ENCODE results near the gene DSC2. TPM values are rescaled to one million over a fixed set of nuclear protein-coding genes. Genes with fewer than 3 reads are reported as not detected.

Gene DSC2
- total and polyA plus RNA-seq, 2 of the 8 experiments (the other 6 are each of a cell fraction or from before 2014, with no cell fraction given), result 4.6 to 39.7 TPM

DNA sequence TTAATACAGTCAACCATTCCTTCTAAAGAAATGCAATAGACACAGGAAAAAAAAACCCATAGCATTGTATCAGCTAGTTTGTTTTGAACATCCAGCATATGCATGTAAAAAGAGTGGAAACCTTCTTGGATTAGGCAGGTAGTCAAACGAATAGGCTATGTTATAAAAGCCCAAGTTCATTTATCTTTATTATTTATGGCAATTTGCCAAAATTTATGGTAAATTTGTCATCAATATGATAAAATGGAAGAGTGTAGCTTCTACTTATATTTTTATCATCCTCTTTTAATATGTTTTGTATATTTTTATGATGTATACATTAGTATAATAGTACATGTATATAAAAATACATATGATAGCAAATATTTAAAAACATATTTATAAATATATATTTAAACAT lies 36.5 kb upstream of the DSC2 start (continued):
- TF ChIP-seq, protein P1, sequence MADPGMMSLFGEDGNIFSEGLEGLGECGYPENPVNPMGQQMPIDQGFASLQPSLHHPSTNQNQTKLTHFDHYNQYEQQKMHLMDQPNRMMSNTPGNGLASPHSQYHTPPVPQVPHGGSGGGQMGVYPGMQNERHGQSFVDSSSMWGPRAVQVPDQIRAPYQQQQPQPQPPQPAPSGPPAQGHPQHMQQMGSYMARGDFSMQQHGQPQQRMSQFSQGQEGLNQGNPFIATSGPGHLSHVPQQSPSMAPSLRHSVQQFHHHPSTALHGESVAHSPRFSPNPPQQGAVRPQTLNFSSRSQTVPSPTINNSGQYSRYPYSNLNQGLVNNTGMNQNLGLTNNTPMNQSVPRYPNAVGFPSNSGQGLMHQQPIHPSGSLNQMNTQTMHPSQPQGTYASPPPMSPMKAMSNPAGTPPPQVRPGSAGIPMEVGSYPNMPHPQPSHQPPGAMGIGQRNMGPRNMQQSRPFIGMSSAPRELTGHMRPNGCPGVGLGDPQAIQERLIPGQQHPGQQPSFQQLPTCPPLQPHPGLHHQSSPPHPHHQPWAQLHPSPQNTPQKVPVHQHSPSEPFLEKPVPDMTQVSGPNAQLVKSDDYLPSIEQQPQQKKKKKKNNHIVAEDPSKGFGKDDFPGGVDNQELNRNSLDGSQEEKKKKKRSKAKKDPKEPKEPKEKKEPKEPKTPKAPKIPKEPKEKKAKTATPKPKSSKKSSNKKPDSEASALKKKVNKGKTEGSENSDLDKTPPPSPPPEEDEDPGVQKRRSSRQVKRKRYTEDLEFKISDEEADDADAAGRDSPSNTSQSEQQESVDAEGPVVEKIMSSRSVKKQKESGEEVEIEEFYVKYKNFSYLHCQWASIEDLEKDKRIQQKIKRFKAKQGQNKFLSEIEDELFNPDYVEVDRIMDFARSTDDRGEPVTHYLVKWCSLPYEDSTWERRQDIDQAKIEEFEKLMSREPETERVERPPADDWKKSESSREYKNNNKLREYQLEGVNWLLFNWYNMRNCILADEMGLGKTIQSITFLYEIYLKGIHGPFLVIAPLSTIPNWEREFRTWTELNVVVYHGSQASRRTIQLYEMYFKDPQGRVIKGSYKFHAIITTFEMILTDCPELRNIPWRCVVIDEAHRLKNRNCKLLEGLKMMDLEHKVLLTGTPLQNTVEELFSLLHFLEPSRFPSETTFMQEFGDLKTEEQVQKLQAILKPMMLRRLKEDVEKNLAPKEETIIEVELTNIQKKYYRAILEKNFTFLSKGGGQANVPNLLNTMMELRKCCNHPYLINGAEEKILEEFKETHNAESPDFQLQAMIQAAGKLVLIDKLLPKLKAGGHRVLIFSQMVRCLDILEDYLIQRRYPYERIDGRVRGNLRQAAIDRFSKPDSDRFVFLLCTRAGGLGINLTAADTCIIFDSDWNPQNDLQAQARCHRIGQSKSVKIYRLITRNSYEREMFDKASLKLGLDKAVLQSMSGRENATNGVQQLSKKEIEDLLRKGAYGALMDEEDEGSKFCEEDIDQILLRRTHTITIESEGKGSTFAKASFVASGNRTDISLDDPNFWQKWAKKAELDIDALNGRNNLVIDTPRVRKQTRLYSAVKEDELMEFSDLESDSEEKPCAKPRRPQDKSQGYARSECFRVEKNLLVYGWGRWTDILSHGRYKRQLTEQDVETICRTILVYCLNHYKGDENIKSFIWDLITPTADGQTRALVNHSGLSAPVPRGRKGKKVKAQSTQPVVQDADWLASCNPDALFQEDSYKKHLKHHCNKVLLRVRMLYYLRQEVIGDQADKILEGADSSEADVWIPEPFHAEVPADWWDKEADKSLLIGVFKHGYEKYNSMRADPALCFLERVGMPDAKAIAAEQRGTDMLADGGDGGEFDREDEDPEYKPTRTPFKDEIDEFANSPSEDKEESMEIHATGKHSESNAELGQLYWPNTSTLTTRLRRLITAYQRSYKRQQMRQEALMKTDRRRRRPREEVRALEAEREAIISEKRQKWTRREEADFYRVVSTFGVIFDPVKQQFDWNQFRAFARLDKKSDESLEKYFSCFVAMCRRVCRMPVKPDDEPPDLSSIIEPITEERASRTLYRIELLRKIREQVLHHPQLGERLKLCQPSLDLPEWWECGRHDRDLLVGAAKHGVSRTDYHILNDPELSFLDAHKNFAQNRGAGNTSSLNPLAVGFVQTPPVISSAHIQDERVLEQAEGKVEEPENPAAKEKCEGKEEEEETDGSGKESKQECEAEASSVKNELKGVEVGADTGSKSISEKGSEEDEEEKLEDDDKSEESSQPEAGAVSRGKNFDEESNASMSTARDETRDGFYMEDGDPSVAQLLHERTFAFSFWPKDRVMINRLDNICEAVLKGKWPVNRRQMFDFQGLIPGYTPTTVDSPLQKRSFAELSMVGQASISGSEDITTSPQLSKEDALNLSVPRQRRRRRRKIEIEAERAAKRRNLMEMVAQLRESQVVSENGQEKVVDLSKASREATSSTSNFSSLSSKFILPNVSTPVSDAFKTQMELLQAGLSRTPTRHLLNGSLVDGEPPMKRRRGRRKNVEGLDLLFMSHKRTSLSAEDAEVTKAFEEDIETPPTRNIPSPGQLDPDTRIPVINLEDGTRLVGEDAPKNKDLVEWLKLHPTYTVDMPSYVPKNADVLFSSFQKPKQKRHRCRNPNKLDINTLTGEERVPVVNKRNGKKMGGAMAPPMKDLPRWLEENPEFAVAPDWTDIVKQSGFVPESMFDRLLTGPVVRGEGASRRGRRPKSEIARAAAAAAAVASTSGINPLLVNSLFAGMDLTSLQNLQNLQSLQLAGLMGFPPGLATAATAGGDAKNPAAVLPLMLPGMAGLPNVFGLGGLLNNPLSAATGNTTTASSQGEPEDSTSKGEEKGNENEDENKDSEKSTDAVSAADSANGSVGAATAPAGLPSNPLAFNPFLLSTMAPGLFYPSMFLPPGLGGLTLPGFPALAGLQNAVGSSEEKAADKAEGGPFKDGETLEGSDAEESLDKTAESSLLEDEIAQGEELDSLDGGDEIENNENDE (IDR thresholded peaks at IDR 0.05; ENCODE audit: insufficient replicate concordance, low read length), result no peak
- TF ChIP-seq SP2 (IDR thresholded peaks at IDR 0.05; ENCODE audit: low read length) (no peak), CEBPB (IDR thresholded peaks at IDR 0.05; ENCODE audit: low read depth, low read length) (no peak), HDAC2 (IDR thresholded peaks at IDR 0.05; ENCODE audit: borderline replicate concordance in 1 of 2, low read depth in 2 of 2, low read length in 2 of 2) (no peak), SAP30 (IDR thresholded peaks at IDR 0.05; ENCODE audit: insufficient read depth, insufficient replicate concordance, low read length) (no peak), TEAD4 (IDR thresholded peaks at IDR 0.05; ENCODE audit: low read depth, low read length) (no peak)

All from H1 (cell line).